CD14-positive monocyte (primary cell): ENCODE data around the gene KCNA10. TPM values are rescaled to one million over a fixed set of nuclear protein-coding genes. Genes with fewer than 3 reads are reported as not detected.

Experiments used
- DNase-seq, 3 donors: peaks; one replicate each; pipeline ENCODE4 v3.0.0-alpha.2; 2011 to 2022
- H2AFZ ChIP-seq: 2 replicates; pipeline ENCODE4 v1.6.0; 2012; ENCODE audit warnings: mild to moderate bottlenecking, low read depth, low read length, inconsistent platforms; ENCODE audit not compliant: insufficient read depth, poor library complexity, severe bottlenecking
- H3K27ac ChIP-seq, 2 donors: 1 replicate in 1 of 2; 2 replicates in 1 of 2; pipeline ENCODE4 v1.5.1; 2012 to 2013; ENCODE audit warnings: low read length in 2 of 2, control low read depth in 1 of 2, inconsistent platforms in 1 of 2, low read depth in 1 of 2, mild to moderate bottlenecking in 1 of 2
- H3K27me3 ChIP-seq, 2 donors: one replicate each; pipeline versions ENCODE4 v1.6.0 to v1.6.1; 2011 to 2013; ENCODE audit warnings: low read length in 2 of 2; ENCODE audit not compliant: control insufficient read depth in 2 of 2, insufficient read depth in 2 of 2
- H3K36me3 ChIP-seq, 2 donors: replicated peaks in 1 of 2; 1 replicate in 1 of 2; 2 replicates in 1 of 2; pipeline versions ENCODE4 v1.5.1 to v1.6.1; 2012 to 2013; ENCODE audit warnings: low read length in 2 of 2, control low read depth in 1 of 2, inconsistent platforms in 1 of 2, mild to moderate bottlenecking in 1 of 2; ENCODE audit not compliant: insufficient read depth in 2 of 2, control insufficient read depth in 1 of 2
- H3K4me1 ChIP-seq, 2 donors: 1 replicate in 1 of 2; 2 replicates in 1 of 2; pipeline versions ENCODE4 v1.5.1 to v1.6.1; 2012 to 2013; ENCODE audit warnings: low read length in 2 of 2, control low read depth in 1 of 2, inconsistent platforms in 1 of 2, mild to moderate bottlenecking in 1 of 2, moderate library complexity in 1 of 2; ENCODE audit not compliant: insufficient read depth in 2 of 2, control insufficient read depth in 1 of 2
- H3K4me2 ChIP-seq: replicated peaks from 2 replicates; pipeline ENCODE3; 2012; ENCODE audit warnings: low read length, moderate library complexity, mild to moderate bottlenecking; ENCODE audit not compliant: poor library complexity, severe bottlenecking; ENCODE audit errors: extremely low read depth
- H3K4me3 ChIP-seq, 3 experiments: fragments of 200-600 bp in 1 of 3; sonication (generic) in 1 of 3; replicated peaks in 1 of 3; 1 replicate in 2 of 3; 2 replicates in 1 of 3; pipeline ENCODE4 v1.5.1; 2011 to 2013; ENCODE audit warnings: low read length in 3 of 3, mild to moderate bottlenecking in 3 of 3, control low read depth in 2 of 3, low read depth in 2 of 3, inconsistent platforms in 1 of 3, moderate library complexity in 1 of 3
- H3K79me2 ChIP-seq: 2 replicates; pipeline ENCODE4 v1.6.0; 2012; ENCODE audit warnings: mild to moderate bottlenecking, control low read depth, inconsistent platforms, low read length, moderate library complexity; ENCODE audit not compliant: insufficient read depth
- H3K9ac ChIP-seq: 2 replicates; pipeline ENCODE4 v1.6.0; 2017; ENCODE audit warnings: low read length, mild to moderate bottlenecking; ENCODE audit not compliant: insufficient read depth, poor library complexity, severe bottlenecking
- H3K9me3 ChIP-seq, 2 donors: replicated peaks in 1 of 2; 1 replicate in 1 of 2; 2 replicates in 1 of 2; pipeline versions ENCODE4 v1.5.1 to v1.6.1; 2012 to 2013; ENCODE audit warnings: low read length in 2 of 2, control low read depth in 1 of 2; ENCODE audit not compliant: control insufficient read depth in 1 of 2, insufficient read depth in 1 of 2
- H4K20me1 ChIP-seq: 2 replicates; pipeline ENCODE4 v1.6.0; 2012; ENCODE audit warnings: mild to moderate bottlenecking, low read length, control low read depth, moderate library complexity; ENCODE audit not compliant: insufficient read depth
- H3K27ac Mint-ChIP-seq, 7 donors: one replicate each; pipeline ENCODE4 v1.8.0; 2020; ENCODE audit warnings: mild to moderate bottlenecking in 7 of 7, mixed read lengths in 7 of 7, moderate library complexity in 6 of 7, inconsistent platforms in 2 of 7
- H3K27me3 Mint-ChIP-seq, 3 donors: one replicate each; pipeline ENCODE4 v1.8.0; 2021 to 2022; ENCODE audit warnings: low read depth in 3 of 3, mild to moderate bottlenecking in 3 of 3, mixed read lengths in 3 of 3, moderate library complexity in 3 of 3, inconsistent platforms in 1 of 3
- H3K36me3 Mint-ChIP-seq, 2 donors: one replicate each; pipeline ENCODE4 v1.8.0; 2020; ENCODE audit warnings: mixed read lengths in 2 of 2, inconsistent platforms in 1 of 2, mild to moderate bottlenecking in 1 of 2
- H3K4me1 Mint-ChIP-seq: one replicate; pipeline ENCODE4 v1.8.0; 2020; ENCODE audit warnings: mild to moderate bottlenecking, mixed read lengths
- H3K4me3 Mint-ChIP-seq, 2 donors: one replicate each; pipeline ENCODE4 v1.8.0; 2020; ENCODE audit warnings: mild to moderate bottlenecking in 2 of 2, mixed read lengths in 2 of 2, moderate library complexity in 1 of 2
- H3K9me3 Mint-ChIP-seq, 7 donors: one replicate each; pipeline ENCODE4 v1.8.0; 2020 to 2022; ENCODE audit warnings: mixed read lengths in 7 of 7, mild to moderate bottlenecking in 6 of 7, moderate library complexity in 6 of 7, inconsistent platforms in 2 of 7
- WGBS: methylation state at CpG from one replicate; pipeline ENCODE4 v1.1.5; 2013; ENCODE audit warnings: missing lambda C conversion rate; ENCODE audit not compliant: insufficient coverage; 5-methylcytosine and 5-hydroxymethylcytosine counted together
- intact Hi-C, 2 donors: fragments of 100-400 bp; cut with micrococcal nuclease; formaldehyde crosslinking; loops; one replicate each; pipeline versions ENCODE4 v1.15.0 to v1.15.1; 2023
- polyA plus RNA-seq, 3 donors: library from polyadenylated mRNA; depleted of rRNA in 1 of 3; unstranded in 2 of 3; stranded (reverse) in 1 of 3; fragments of 300-500 nt in 2 of 3; fragments of >200 nt in 1 of 3; fragmentation: Illumina TruSeq in 2 of 3; gene quantifications; 1 replicate in 2 of 3; 2 replicates in 1 of 3; pipeline ENCODE4 v1.2.3, GENCODE V29; 2012 to 2021
- TF ChIP-seq, protein P1 (sequence below): fragments of 200-600 bp; IDR thresholded peaks from one replicate; pipeline ENCODE4 v1.8.0; 2022; ENCODE audit warnings: antibody characterized with exemption, mild to moderate bottlenecking

Gene KCNA10
- polyA plus RNA-seq, 3 donors: not detected

DNA sequence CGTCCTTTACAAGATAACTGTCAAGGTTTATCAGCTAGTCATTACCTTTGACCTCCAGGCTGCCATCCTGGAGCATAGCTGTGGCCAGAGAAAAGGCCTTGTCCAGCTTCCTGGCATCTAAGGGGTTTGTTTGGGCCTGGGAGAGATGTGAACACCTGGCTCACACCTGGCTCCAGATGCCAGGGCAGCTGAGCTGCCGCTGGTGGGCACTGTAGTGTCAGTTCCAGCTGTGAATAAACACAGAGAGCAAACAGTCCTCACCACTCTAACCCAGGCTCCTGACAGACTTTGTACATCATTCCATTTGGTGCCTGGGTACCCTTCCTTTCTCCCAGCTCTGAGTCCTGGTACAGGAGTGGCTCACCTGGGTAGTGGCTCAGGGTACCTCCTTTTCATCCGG lies 14.3 kb upstream of the KCNA10 start:
- peaks cover 6 to 17% (median 17%) of the 10 kb centered on the region in 3 donors for H3K27me3 Mint-ChIP-seq
- Histone ChIP-seq H3K36me3 (no peaks in the 10 kb centered on the region), H4K20me1 (no peaks in the 10 kb centered on the region), H3K9me3 (no peaks in the 10 kb centered on the region), H3K4me1 (no peaks in the 10 kb centered on the region), H3K79me2 (no peaks in the 10 kb centered on the region), H2AFZ (no peak overlapping the region), H3K27ac (no peak overlapping the region), H3K4me2 (no peak overlapping the region), H3K4me3 (no peak overlapping the region), H3K9ac (no peak overlapping the region), H3K27me3 (no peaks in the 10 kb centered on the region)
- no peak overlapping the region for H3K27ac Mint-ChIP-seq
- WGBS: 68% methylated on average over 3 of the region's 3 CpGs
- intact Hi-C loops: no loop called here
- no peak for DNase-seq
- no peaks in the 10 kb centered on the region for H3K9me3 Mint-ChIP-seq
- no peaks in the 10 kb centered on the region for H3K4me1 Mint-ChIP-seq
- TF ChIP-seq, protein P1, sequence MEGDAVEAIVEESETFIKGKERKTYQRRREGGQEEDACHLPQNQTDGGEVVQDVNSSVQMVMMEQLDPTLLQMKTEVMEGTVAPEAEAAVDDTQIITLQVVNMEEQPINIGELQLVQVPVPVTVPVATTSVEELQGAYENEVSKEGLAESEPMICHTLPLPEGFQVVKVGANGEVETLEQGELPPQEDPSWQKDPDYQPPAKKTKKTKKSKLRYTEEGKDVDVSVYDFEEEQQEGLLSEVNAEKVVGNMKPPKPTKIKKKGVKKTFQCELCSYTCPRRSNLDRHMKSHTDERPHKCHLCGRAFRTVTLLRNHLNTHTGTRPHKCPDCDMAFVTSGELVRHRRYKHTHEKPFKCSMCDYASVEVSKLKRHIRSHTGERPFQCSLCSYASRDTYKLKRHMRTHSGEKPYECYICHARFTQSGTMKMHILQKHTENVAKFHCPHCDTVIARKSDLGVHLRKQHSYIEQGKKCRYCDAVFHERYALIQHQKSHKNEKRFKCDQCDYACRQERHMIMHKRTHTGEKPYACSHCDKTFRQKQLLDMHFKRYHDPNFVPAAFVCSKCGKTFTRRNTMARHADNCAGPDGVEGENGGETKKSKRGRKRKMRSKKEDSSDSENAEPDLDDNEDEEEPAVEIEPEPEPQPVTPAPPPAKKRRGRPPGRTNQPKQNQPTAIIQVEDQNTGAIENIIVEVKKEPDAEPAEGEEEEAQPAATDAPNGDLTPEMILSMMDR: no peak
- no peak overlapping the region for H3K4me3 Mint-ChIP-seq
- no peaks in the 10 kb centered on the region for H3K36me3 Mint-ChIP-seq

DNA sequence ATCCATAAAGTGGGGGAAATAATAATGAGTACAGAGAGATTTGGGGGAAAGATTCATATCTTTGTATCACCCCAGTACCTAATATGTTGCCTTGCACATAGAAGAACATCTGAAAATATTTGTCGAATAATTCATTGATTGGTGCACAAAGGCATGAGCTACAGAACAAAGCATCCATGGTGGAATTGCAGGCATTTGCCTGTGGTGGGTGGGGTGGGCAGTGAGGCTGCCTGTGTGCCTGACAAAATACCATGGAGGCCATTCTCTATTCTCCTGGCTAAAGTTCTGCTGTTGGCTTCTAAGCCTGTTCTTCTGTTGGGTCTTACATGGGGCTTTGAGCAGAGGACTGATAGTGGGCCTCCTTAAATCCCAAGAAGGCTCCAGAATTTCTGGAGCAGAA lies 10.0 kb upstream of the KCNA10 start:
- H3K36me3 ChIP-seq: no peaks in the 10 kb centered on the region
- Mint-ChIP-seq H3K27ac (no peak overlapping the region), H3K36me3 (no peaks in the 10 kb centered on the region), H3K4me1 (peaks cover 4% of the 10 kb centered on the region), H3K4me3 (no peak overlapping the region), H3K27me3 (peaks cover 11 to 30% (median 26%) of the 10 kb centered on the region in 3 donors), H3K9me3 (peaks cover 0 to 2% (median 0%) of the 10 kb centered on the region in 7 donors)
- TF ChIP-seq, protein P1: no peak
- no peaks in the 10 kb centered on the region for H3K27me3 ChIP-seq
- no peak overlapping the region for H3K27ac ChIP-seq
- DNase-seq: no peak
- no peak overlapping the region for H3K9ac ChIP-seq
- intact Hi-C loops: no loop called here
- no CpG with 5 or more reads among the region's 1 CpG for WGBS
- H4K20me1 ChIP-seq: no peaks in the 10 kb centered on the region
- H3K4me2 ChIP-seq: no peak overlapping the region
- no peaks in the 10 kb centered on the region for H3K4me1 ChIP-seq
- H2AFZ ChIP-seq: no peak overlapping the region
- H3K4me3 ChIP-seq: no peak overlapping the region
- no peaks in the 10 kb centered on the region for H3K9me3 ChIP-seq
- no peaks in the 10 kb centered on the region for H3K79me2 ChIP-seq
